Measurements from ENCODE around the gene TMEM183A.

TMEM183A gene

DNA sequence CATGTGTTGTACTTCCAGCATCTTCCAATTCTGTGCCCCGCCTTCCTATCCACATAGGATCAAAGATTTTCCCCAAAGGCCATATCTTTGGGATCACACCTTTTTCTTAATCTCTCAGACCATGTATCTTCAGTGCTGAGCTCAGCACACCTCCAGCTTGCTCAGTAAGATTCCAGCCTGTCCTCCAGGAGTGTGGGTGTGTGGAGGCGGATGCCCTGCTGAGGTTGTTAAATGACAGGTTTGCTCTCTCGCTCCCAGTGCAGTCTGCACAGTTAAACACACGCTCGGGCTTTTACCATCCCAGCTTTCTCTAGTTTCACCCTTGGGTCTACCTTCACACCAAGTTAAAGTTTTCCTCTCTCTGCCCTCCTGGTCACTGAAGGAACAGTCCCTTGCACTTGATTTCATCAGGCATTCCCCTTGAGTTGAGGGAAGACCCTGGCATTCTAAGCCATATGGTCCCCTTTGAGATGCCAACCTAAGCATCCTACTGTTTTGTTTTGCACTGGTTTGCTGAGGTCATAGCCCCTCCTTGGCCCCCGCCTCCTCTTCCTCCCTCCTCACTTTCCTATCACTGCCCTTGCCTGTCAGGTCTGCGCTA, 64.9 kb downstream of the TMEM183A start:
- DNase-seq (ENCODE audit: low read depth), result no peak

DNA sequence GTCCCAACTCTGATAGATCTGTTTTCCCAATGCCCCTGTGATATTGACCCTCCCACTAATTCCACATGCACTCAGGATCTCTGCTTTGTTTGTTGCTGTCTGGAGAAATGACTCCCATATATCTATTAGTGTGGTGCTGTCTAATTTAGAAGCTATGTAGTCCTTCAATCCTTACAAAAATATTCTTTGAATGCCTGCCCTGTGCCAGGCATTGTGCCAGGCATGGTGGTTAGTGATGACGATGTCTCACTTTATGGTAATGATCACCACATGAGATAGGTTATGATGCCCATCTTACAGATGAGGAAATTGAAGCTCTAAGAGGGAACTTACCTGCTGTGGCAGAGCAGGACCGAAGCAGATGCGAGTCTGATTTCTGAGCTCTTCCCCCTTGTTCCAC, 65.7 kb downstream of the TMEM183A start:
- no peak for DNase-seq (ENCODE audit: low read depth)

- no peak for DNase-seq (ENCODE audit: low read depth)
These were observed 66.3 kb downstream of the TMEM183A start for GRCh38 chr1:203073469-203073868.
